Gastroesophageal sphincter (tissue), 3 donors: ENCODE results near the gene AP4E1.

Source experiments
- POLR2A ChIP-seq, 2 donors: fragments of 450-650 bp; IDR thresholded peaks; one replicate each; pipeline ENCODE4 v1.6.1; 2017; ENCODE audit warnings: antibody characterized with exemption in 2 of 2, mild to moderate bottlenecking in 2 of 2, moderate library complexity in 1 of 2
- POLR2AphosphoS5 ChIP-seq: sonication (generic); formaldehyde crosslinking; IDR thresholded peaks from one replicate; pipeline ENCODE4 v1.6.1; 2017; ENCODE audit warnings: antibody characterized with exemption
- TF ChIP-seq, protein P1 (sequence below), 4 experiments: fragments of 200-600 bp in 2 of 4; fragments of 450-650 bp in 2 of 4; sonication (generic) in 1 of 4; IDR thresholded peaks; one replicate each; pipeline ENCODE4 v1.5.1; 2017 to 2019; ENCODE audit warnings: antibody characterized with exemption in 4 of 4, mild to moderate bottlenecking in 2 of 4, moderate library complexity in 2 of 4

- no peak for TF ChIP-seq POLR2A (IDR thresholded peaks at IDR 0.05)
- TF ChIP-seq, protein P1, sequence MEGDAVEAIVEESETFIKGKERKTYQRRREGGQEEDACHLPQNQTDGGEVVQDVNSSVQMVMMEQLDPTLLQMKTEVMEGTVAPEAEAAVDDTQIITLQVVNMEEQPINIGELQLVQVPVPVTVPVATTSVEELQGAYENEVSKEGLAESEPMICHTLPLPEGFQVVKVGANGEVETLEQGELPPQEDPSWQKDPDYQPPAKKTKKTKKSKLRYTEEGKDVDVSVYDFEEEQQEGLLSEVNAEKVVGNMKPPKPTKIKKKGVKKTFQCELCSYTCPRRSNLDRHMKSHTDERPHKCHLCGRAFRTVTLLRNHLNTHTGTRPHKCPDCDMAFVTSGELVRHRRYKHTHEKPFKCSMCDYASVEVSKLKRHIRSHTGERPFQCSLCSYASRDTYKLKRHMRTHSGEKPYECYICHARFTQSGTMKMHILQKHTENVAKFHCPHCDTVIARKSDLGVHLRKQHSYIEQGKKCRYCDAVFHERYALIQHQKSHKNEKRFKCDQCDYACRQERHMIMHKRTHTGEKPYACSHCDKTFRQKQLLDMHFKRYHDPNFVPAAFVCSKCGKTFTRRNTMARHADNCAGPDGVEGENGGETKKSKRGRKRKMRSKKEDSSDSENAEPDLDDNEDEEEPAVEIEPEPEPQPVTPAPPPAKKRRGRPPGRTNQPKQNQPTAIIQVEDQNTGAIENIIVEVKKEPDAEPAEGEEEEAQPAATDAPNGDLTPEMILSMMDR (IDR thresholded peaks at IDR 0.05), result no peak
- TF ChIP-seq POLR2AphosphoS5, result no peak
These were observed 137.5 kb downstream of the AP4E1 start for GRCh38 chr15:51046016-51046415.
